Activated CD4-positive, alpha-beta T cell treated with anti-CD3 and anti-CD28 coated beads for 1 hour (primary cell): ENCODE measurements around the gene ABLIM3.

Experiments
- DNase-seq: peaks from one replicate; pipeline ENCODE4 v3.0.0-alpha.2; 2020

The ABLIM3 gene

DNA sequence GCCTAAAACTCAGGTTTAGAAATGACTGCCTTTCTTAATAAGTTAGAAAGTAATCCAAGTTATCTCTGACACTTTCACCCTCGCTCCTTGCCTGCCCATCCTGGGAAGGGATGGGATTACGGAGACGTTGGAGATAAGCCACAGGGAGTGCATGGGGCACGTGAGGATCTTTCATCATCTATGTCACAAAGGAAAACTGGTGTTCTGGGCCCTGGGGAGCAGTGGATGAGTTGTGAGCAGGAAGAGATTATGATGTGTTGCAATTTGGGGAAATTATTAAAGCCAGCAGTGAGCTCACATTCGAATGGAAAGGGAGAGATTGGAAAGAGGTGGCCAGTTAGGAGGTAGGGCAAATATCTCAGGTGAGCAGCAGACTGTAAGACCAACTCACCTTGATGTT lies 143.2 kb downstream of the ABLIM3 start:
- DNase-seq = no peak

GRCh38 chr5:149285153-149285552 lies 143.9 kb downstream of the ABLIM3 start:
- DNase-seq = no peak

- no peak for DNase-seq
These were observed 147.1 kb downstream of the ABLIM3 start for GRCh38 chr5:149288436-149288835.

GRCh38 chr5:149289301-149289700 lies 148.0 kb downstream of the ABLIM3 start:
- no peak for DNase-seq

GRCh38 chr5:149294872-149295829 lies 153.9 kb downstream of the ABLIM3 start:
- no peak for DNase-seq

DNA sequence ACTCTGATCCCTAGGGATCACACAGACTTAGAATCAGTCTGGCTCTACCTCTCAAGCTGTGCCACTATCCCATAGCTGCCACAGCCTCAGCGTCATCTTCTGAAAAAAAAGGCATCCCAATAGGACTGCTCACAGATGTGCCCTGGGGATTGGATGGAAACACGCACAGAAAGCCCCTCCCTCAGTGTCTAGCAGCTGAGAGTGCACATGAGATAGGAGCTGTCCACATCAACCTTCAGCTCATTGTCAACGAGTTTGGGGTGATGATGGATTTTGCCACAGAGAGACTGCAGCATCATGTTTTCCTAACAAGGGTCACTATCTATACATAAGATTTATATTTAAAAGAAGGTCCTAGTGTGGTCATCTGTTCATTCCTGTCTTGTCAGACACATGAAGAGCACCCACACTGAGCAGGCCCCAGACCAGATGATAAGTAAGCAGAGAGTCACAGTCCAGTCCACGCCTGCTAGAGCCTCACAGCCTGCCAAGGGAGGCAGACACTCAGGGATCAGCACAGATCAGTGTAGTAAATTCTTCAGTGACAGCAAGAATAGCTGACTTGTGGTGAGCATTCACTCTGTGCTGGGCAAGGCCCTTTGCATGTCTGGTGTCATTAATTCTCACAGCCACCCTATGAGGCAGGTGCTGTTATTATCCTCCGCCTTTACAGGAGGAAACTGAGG lies 156.2 kb downstream of the ABLIM3 start:
- no peak for DNase-seq

DNA sequence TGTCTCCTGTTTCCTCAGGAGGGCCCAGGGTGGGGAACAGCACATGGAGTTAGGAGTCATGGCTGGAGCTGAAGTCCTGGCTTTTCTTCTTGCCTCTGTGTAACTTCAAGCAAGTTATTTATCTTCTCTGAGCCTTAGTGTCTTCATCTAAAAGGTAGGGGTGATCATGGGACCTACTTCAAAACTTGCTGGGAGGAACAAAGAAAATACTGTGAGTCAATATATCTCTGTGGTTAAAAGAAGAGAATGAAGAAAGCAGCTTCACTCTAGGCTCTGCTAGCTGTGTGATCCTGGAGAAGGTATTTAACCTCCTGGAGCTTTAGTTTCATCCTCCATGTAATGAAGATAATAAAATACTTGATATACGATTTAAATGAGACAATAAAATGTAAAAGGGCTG lies 156.9 kb downstream of the ABLIM3 start:
- DNase-seq = no peak

GRCh38 chr5:149298842-149299404 lies 157.6 kb downstream of the ABLIM3 start:
- DNase-seq = no peak

DNA sequence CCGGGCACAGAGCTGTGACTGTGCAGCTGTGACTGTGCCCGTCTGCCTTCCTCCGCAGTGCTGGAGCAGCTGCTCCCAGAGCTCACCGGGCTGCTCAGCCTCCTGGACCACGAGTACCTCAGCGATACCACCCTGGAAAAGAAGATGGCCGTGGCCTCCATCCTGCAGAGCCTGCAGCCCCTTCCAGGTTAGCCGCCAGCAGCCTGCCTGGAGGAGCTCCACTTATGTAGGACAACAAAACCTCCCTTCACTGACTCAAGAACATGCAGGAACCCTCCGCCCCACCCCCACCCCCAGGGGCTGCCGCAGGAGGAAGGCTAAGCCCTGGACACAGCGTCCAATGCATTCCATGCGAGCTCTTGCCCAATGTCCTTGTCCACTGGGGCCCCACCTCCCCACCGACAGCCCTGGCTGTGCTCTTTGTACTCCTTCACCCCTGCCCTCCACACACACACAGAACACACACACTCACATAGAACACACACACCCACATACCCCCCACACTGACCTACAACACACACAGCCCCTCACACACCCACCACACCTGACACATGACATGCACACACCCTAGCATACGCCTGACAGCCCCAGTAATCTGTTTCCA lies 158.3 kb downstream of the ABLIM3 start:
- no peak for DNase-seq

DNA sequence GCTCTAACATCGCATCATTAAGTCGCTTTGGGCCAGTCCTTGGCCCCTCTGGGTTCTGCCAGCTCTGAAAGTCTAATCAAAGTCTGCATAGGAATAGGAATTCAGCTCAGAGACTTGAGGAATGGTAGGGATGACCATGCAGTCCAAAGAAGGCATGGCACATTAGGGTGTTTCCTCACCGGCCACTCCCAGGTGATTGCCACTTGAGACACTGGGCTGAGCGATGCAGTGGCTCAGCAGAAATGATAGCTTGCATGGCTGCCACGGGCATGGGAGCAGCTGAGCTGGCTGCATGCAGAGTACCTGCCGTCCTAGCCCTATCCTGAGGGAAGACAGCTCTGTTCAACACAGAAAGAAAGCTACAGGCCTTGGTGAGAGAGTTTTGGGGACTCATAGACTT lies 159.1 kb downstream of the ABLIM3 start:
- DNase-seq = no peak

DNA sequence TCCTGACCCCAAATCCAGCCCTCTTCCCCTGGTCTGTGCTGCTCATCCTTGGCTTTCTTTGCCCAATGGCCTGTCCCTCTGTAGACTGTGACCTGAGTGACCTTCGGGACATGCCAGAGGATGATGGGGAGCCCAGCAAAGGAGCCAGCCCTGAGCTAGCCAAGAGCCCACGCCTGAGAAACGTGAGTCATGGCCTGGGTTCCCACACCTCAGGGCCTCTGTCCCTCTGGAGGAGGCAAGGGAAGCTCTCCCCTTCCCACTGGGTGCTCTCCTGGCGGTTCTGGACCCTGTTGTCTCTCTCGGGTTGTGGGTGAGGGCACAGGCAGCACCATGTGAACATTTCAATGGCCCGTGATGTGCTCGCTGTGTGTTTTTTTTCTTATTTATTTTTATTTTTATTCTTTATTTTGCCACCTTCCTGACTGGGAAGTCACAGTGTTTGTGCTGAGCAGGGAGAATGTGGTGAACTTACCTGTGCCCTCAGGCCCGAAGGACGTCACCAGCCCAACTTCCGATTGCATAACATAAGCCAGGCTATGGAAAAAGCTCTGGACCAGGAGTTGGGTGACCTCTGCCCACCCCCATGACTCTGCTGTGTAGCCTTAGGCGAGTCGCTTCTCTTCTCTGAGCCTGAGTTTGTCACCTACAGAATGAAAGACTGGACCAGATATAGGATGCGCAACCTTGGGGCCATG lies 159.9 kb downstream of the ABLIM3 start:
- DNase-seq = no peak

GRCh38 chr5:149301744-149302380 lies 160.6 kb downstream of the ABLIM3 start:
- no peak for DNase-seq

GRCh38 chr5:149302641-149303040 lies 161.3 kb downstream of the ABLIM3 start:
- DNase-seq = no peak

DNA sequence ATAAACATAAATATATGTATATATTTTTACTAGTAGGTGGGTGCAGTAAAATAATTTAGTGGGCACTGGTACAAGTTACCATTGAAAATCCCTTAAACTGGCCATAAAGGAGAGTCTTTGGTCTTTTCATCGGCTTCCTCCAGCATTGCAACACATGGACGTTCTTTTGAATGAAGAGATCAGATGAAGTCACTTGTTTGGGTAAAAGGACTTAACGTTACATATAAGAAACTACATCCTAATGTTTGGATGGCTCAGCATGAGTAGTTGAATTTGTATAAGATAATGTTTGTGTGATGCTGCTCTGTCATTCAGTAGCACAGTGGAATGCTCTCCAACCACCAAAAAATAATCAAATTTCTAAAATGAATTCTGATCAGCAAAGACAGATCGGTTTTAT lies 161.9 kb downstream of the ABLIM3 start:
- no peak for DNase-seq

DNA sequence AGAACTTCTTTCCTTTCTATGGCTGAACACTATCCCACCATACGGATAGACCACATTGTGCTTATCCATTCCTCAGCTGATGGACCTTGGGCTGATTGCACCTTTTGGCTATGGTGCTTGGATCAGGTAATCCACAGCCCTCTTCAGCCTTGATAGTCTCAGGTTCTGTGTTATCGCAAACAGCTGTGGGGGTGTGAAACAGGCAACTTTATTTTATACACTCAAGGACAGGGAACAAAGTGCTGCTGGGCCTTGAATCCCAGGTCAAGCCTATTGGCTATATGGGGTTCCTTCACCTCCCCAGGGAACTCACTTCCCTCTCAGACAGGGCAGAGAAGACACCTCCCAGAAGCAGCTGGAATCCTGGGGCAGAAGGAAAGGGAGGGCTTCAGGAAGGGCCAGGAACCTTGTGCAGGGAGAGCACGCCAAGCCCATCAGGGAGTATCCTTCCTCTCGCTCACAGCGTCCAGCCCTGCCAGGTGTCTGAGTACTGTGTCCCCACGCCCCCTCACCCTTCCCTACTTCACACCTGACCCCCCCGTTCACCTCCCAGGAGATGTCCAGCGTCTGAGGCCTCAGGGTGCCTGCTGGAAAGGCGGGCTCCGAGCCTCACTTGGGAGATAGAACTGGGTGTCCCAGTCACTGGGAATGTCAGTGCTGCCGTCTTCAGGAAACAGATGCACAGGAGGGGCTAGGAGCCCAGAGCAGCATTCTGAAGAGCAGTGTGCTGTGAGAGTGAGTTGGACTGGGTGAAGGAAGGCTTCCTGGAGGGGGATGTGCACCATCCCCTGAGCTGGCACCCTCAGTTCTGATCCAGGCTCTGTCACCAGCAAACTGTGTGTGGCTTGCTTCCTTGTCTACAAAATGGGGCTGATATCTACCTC lies 163.1 kb downstream of the ABLIM3 start:
- DNase-seq = no peak

GRCh38 chr5:149309354-149309753 lies 168.1 kb downstream of the ABLIM3 start:
- DNase-seq = no peak
